GM18858 (cell line): ENCODE data around the gene FAM227A.

Experiments used
- ATAC-seq: cut with Tn5 transposase; IDR thresholded peaks from one replicate; pipeline ENCODE4 v1.9.1; 2021; ENCODE audit not compliant: unreplicated experiment

Gene FAM227A

GRCh38 chr22:38656256-38657044, at the start of gene FAM227A, which contains the start of gene CBY1:
TSS of gene FAM227A (minus strand) at chr22:38656392. CDS start at chr22:38650168, 6,224 bp downstream.
TSS of gene CBY1 (plus strand) at chr22:38656638. CDS start at chr22:38668055, 11,417 bp downstream.
- peak; percentile 63 for ATAC-seq

DNA sequence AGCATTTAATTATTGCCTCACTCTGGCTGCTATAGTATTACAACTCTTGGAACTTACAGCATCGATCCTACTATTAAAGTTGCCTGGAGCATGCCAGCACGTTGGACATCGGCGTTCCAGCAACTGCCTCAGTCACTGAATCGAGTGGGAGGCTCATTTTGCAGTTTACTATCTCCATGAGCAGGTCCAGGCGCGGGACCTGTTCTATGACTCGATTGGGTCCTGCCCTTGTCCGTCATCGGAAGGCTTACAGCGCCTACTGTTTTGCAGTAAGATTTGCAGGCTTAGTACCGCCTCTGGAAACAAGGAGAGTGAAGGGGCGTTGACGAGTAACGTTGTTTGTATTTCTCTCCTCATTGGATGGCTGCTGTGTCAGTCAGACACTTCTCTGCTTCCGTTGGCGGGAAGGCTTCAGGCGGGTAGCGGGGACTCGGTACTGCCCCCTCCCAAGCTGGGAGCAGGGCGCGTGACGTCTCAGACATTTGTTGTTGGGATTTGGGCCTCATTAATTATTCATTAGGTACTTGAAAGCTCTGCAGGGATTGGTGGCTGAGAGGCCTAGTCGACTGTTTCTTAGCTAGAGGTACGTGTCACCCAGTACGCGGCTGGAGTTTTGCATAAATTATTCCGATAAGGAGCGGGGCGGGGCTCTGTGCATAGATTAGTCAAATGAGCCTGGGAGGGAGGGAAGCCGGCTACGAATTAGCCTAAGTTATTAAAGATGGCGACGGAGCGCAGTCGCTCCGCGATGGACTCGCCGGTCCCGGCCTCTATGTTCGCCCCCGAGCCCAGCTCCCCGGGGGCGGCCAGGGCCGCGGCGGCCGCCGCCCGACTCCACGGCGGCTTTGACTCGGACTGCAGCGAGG, 49.3 kb upstream of the FAM227A start, which contains the start of gene GTPBP1:
TSS of gene GTPBP1 (plus strand) at position 710 of the 866 bp plus-strand sequence. CDS start at position 722, 12 bp downstream.
- ATAC-seq: peak; percentile 62

- no peak for ATAC-seq
Measured at GRCh38 chr22:38704654-38705234, 48.6 kb upstream of the FAM227A start.

DNA sequence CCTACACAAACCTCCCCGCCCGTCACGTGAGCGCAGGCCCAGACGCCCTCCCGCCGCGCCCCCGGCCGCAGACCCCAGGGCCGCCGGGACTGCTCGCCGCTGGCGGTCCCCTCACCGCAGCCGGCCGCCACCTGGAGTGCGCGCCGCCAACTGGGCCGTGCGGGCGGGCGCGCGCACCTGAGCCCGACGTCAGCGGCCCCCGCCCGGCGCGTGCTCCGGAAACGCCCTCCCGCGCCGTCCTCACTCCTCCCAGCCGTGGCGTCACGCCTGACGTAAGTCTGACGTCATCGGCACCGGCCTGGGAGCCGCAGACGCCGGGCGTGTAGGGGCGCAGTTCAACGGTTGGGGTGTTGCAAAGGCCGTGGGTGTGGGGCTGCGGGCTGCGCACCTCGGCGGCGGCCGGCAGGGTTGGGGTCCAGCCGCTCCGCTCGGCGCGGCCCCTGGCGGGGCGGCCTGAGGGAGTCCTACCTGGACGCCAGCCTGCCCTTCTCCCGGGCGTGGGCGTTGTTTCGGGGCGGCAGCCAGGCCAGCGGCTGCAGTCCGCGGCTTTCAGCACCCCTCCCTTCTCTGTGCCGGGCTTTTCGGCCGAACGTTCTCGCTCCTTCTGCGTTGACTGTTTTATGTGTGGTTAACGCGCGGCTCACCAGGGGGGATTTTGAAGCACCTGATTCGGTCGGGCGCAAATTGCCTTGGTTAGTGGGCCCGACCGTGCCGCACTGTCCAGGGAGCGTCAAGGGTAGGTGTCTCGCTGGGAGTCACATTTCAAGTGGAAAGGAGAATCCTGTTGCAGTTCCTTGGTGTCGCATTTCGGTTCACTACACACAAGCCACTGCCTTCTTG, 44.8 kb upstream of the FAM227A start, which contains the start of gene JOSD1:
TSS of gene JOSD1 (minus strand) at position 155 of the 840 bp plus-strand sequence. CDS start 956 bp downstream, outside the sequence.
- peak; percentile 22 for ATAC-seq

GRCh38 chr22:38700270-38700788, 44.1 kb upstream of the FAM227A start:
- no peak for ATAC-seq

GRCh38 chr22:38699784-38700183, 43.6 kb upstream of the FAM227A start:
- ATAC-seq: no peak

DNA sequence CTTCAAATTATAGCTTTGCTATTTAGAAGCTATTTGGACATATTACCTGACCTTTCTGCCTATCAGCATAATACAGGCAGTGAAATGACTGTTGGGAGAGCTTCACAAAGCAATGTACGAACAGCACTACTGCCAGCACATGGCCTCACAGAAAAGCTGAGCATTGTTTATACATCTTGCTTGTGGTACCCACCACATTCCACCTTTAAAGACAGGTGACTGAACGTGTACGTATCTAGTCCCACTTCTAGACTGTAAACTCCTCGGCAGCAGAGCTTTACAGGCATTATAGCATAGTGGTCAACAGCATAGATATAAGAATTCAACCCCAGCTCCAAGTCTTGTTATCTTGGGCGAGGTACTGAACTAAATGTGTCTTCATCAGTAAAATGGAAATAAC, 43.0 kb upstream of the FAM227A start:
- no peak for ATAC-seq

- no peak for ATAC-seq
Measured at GRCh38 chr22:38698407-38699094, 42.4 kb upstream of the FAM227A start.

DNA sequence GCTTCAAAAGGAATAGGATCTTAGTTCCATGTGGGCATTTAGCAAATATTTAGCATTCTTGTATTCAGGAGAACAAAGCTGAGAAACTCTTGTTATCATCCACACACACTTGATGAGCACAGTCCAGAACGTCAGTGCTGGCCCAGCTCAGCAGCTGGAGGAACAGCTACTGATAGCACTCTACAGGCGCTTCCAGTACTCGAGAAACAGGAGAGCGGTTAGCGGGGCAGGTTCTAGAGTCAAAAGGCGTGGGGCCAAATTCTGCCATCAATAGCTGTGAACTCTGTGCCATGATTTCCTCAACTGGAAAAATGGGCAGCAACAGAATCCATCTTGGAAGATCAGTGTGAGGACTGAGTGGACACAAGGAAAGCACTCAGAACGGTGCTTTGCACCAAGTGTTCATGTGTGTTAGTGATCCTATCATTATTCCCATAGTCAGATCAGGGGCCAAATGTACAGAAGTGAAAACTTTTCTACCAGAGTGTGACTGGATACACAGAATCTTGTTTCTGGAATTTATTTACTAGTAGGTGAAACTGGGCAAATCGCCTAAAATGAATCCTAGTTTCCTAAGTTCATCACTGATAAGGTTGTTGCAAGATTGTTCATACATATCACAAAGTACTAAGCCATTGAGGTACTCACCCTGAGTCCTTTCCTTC, 41.4 kb upstream of the FAM227A start:
- no peak for ATAC-seq

- ATAC-seq: no peak
Measured at GRCh38 chr22:38696606-38697424, 40.6 kb upstream of the FAM227A start.

DNA sequence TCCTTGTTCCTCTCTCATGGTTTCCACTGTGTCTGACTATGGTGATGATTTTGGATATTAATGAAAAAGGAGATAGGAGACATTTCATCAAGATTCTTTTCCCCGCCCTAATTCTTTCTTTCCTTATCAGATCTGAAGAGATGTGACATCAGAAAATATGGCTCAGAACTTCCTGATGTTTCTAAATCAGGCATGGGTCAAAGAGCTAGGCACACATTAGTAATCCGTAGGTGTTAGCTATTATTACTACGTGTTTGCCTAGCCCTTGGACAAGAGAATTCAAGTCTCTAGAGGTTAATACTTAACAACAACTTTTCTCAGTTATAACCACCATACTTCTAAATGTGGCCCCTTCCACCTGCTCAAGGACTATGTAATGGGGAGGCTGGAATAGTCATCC, 38.7 kb upstream of the FAM227A start:
- ATAC-seq: no peak

DNA sequence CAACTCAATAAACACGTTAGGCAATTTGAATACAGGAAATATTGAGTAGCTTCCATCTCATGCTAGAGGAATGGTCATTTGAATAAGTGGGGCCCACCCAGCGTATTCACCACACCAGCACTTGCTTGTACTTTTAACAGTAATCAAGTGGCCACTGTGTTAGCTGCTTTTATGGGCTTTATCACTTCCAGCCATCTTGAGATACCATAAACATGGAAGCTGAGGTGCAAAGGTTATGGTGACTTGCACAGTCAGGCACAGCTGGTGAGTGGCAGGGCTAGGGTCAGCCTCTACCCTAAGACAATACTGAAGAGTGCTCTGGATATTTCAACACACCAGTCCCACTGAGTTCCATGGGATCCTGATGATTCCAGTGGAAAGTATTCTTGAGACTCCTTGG, 37.9 kb upstream of the FAM227A start:
- ATAC-seq: no peak

DNA sequence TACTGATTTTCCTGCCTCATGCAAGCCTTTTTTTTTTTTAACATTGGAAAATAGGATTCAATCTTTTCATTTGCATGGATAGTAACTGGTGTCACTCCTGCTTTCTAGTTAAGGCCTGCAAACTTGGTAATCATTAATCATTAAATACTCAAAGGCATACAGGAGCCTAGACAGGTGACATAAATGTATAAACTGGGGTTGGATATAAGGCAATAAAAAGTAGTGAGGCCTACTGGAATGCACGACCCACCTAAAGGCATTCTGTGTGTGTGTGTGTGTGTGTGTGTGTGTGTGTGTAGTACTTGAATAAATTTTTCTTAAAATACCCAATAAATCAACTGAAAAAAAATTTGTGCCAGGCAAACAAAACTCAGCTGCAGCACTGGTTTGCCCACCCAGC, 33.5 kb upstream of the FAM227A start:
- ATAC-seq: no peak

DNA sequence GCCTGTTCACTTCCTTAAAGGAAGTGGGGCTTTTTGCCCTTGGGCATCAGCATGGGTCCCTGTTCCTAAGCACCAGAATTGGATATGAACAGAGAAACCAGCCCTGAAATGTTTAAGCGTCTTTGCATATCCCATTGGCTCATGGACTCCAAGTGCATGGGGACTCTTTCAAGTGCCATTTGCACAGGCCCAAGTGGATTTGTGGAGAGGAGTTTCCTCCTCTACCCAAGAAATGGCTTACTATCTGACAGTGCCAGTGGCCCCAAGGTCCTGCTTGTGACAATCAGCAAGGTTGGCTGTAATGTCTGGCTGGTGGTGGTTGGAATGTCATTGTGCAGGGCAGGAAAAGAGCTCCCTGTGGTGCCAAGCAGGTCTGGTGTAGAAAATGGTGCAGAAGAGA, 29.6 kb upstream of the FAM227A start:
- no peak for ATAC-seq

DNA sequence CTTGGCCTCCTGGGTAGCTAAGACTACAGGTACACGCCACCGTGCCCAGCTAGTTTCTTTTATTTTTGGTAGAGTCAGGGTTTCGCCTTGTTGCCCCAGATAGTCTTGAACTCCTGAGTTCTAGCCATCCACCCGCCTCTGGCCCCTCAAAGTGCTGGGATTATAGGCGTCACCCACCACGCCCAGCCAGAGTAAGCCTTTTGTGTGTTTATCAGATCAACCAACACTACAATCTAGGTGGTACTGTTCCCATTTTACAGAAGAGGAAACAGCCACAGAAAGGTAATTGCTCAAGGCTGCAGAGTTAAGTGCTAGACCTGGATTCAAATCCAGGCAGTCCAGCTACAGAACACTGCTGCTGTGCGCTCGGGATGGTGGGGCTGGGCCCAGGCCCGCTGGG, 28.7 kb upstream of the FAM227A start:
- ATAC-seq: no peak

DNA sequence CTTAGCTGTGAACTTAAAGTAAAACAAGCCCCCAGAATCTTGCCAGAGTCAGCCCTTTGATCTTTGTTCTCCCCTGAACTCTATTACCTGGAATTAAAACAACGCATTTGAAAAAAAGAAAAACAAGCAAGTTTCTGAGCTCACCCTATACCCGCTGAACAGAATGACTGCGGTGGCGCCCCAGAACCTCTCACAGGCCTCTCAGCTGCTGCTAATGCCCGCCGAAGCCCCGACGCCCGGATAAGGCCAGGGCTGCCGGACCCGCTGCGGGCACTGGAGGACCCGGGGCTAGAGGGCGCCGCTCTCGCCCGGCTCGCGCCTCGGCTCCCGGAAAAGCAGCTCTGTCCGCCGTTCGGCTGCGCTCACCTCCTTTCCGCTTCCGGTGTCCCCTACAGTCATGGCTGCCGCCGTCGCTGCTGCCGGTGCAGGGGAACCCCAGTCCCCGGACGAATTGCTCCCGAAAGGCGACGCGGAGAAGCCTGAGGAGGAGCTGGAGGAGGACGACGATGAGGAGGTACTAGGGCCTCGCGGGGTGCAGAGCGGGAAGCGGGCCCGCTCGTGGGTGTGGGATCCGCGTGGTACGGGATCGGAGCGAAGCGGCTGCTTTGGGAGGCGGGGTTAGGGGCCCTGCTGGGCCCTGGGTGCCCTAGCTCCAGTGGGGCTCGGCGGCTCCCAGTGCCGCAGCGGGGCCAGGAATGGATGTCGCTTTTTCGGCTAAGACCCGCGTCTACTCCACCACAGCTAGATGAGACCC, 25.6 kb upstream of the FAM227A start, which contains the start of gene TOMM22:
TSS of gene TOMM22 (plus strand) at position 376 of the 754 bp plus-strand sequence. CDS start at position 398, 22 bp downstream.
- no peak for ATAC-seq

- ATAC-seq: no peak
Measured at GRCh38 chr22:38675833-38676232, 19.6 kb upstream of the FAM227A start.
